K562 (cell line): ENCODE data around the gene AGFG1. TPM values are rescaled to one million over a fixed set of nuclear protein-coding genes. Genes with fewer than 3 reads are reported as not detected.

Experiments used
- ATAC-seq: fragments of 200-7000 bp; cut with Tn5 transposase; 3 replicates; pipeline ENCODE4 v1.9.1; 2020; ENCODE audit warnings: moderate library complexity
- BruUV-seq: library from RNA; stranded (reverse); fragments of 400-500 nt; replicated peaks from 2 replicates; lab custom pipeline; 2021; lab: Mats Ljungman, UMichigan
- CTCF ChIA-PET: fragments of 300-600 bp; formaldehyde crosslinking; extraction: SDS; loops from one replicate; lab custom pipeline; 2021; ENCODE audit warnings: low intra/inter-chr PET ratio; lab: Yijun Ruan, JAX
- POLR2A ChIA-PET: fragments of 300-600, 350-650 bp; sonication (Branson Sonifier 250); formaldehyde crosslinking; extraction: SDS; loops from one replicate; lab custom pipeline; 2021; ENCODE audit warnings: antibody characterized with exemption, inconsistent platforms; lab: Yijun Ruan, JAX
- DNase-seq, 4 experiments: peaks; one replicate each; pipeline versions ENCODE4 v3.0.0 to v3.0.0-alpha.2; 2011 to 2018; ENCODE audit warnings: low spot score in 3 of 4, mixed read lengths in 3 of 4; ENCODE audit errors: extremely low read depth in 1 of 4
- FAIRE-seq: peaks from 2 replicates; lab custom pipeline; 2011; peaks lifted over from hg19 to GRCh38; lab: Jason Lieb, UNC
- H2AFZ ChIP-seq: 2 replicates; pipeline ENCODE4 v1.6.0; 2011; ENCODE audit warnings: low read depth, low read length, control low read depth, inconsistent platforms
- H3K27ac ChIP-seq: fragments of 200-600 bp; 3 replicates; pipeline ENCODE4 v1.8.0; 2011; ENCODE audit warnings: low read depth, mild to moderate bottlenecking, control low read depth, inconsistent platforms, low read length, moderate library complexity, mixed read lengths; ENCODE audit errors: extremely low read depth
- H3K27me3 ChIP-seq, 2 experiments: fragments of 300-600 bp in 1 of 2; 2 replicates in 1 of 2; 3 replicates in 1 of 2; pipeline versions ENCODE4 v1.6.0 to v1.8.0; 2011; ENCODE audit warnings: inconsistent platforms in 2 of 2, low read length in 2 of 2, mild to moderate bottlenecking in 1 of 2, mixed read lengths in 1 of 2, moderate library complexity in 1 of 2; ENCODE audit not compliant: control insufficient read depth in 2 of 2, insufficient read depth in 2 of 2
- H3K36me3 ChIP-seq: fragments of 300-600 bp; 3 replicates; pipeline ENCODE4 v1.8.0; 2011; ENCODE audit warnings: mild to moderate bottlenecking, low read length, inconsistent platforms; ENCODE audit not compliant: control insufficient read depth, insufficient read depth
- H3K4me1 ChIP-seq, 2 experiments: fragments of 200-600 bp in 1 of 2; replicated peaks in 1 of 2; 2 replicates in 1 of 2; 3 replicates in 1 of 2; pipeline versions ENCODE4 v1.5.1 to v1.8.0; 2011; ENCODE audit warnings: inconsistent platforms in 2 of 2, low read length in 2 of 2, mild to moderate bottlenecking in 1 of 2, mixed read lengths in 1 of 2, moderate library complexity in 1 of 2; ENCODE audit not compliant: control insufficient read depth in 2 of 2, insufficient read depth in 2 of 2
- H3K4me2 ChIP-seq: 2 replicates; pipeline ENCODE4 v1.6.1; 2011; ENCODE audit warnings: low read length, control low read depth, inconsistent platforms, mixed read lengths; ENCODE audit not compliant: insufficient read depth
- H3K4me3 ChIP-seq: fragments of 200-600 bp; sonication (generic), shearing (Covaris generic); 2 replicates; pipeline ENCODE4 v1.5.1; 2016; ENCODE audit warnings: control low read depth, inconsistent platforms
- H3K79me2 ChIP-seq: fragments of 200-600 bp; 3 replicates; pipeline ENCODE4 v1.8.0; 2011; ENCODE audit warnings: low read length, inconsistent platforms; ENCODE audit not compliant: control insufficient read depth, insufficient read depth
- H3K9ac ChIP-seq, 2 experiments: 2 replicates each; pipeline versions ENCODE4 v1.6.0 to v1.6.1; 2011; ENCODE audit warnings: low read depth in 2 of 2, low read length in 2 of 2, control low read depth in 1 of 2, inconsistent platforms in 1 of 2, mild to moderate bottlenecking in 1 of 2, mixed read lengths in 1 of 2; ENCODE audit not compliant: insufficient read depth in 1 of 2
- H3K9me1 ChIP-seq: one replicate; pipeline ENCODE4 v1.6.0; 2011; ENCODE audit warnings: inconsistent platforms, mild to moderate bottlenecking, low read length, moderate library complexity; ENCODE audit not compliant: control insufficient read depth, insufficient read depth
- H3K9me3 ChIP-seq: replicated peaks from 2 replicates; pipeline ENCODE4 v1.5.1; 2011; ENCODE audit warnings: low read depth, low read length, inconsistent platforms; ENCODE audit not compliant: control insufficient read depth, insufficient read depth
- H4K20me1 ChIP-seq: replicated peaks from 2 replicates; pipeline ENCODE4 v1.6.1; 2011; ENCODE audit warnings: low read length, inconsistent platforms, mixed read lengths; ENCODE audit not compliant: control insufficient read depth, insufficient read depth
- CTCF ChIP-seq, 3 experiments: IDR thresholded peaks in 2 of 3; conservative IDR thresholded peaks in 1 of 3; 2 replicates each; pipeline ENCODE4 v1.5.1; 2011 to 2012; ENCODE audit warnings: low read length in 3 of 3, mild to moderate bottlenecking in 3 of 3, control low read depth in 2 of 3, improper control_type of control experiment in 1 of 3, inconsistent platforms in 1 of 3, low read depth in 1 of 3, mixed read lengths in 1 of 3, moderate library complexity in 1 of 3; ENCODE audit not compliant: insufficient read depth in 2 of 3
- FOXK2 ChIP-seq, 2 experiments: fragments of 450-650 bp; IDR thresholded peaks in 1 of 2; conservative IDR thresholded peaks in 1 of 2; 2 replicates each; pipeline ENCODE4 v1.6.1; 2016; ENCODE audit warnings: low read depth in 2 of 2, mild to moderate bottlenecking in 1 of 2
- PHF21A ChIP-seq: fragments of 450-650 bp; IDR thresholded peaks from 2 replicates; pipeline ENCODE4 v1.6.1; 2017; ENCODE audit warnings: low read depth, borderline replicate concordance
- SAP30 ChIP-seq: fragments of 200-600 bp; sonication (generic); IDR thresholded peaks from 2 replicates; pipeline ENCODE4 v1.6.1; 2012; ENCODE audit warnings: borderline replicate concordance, low read depth, mild to moderate bottlenecking, moderate library complexity, low read length, control low read depth, inconsistent platforms; ENCODE audit not compliant: insufficient read depth, poor library complexity, severe bottlenecking
- XRCC3 ChIP-seq: fragments of 450-650 bp; IDR thresholded peaks from 2 replicates; pipeline ENCODE4 v1.6.1; 2017; ENCODE audit warnings: mild to moderate bottlenecking, moderate library complexity
- ZBTB33 ChIP-seq: sonication (generic); formaldehyde crosslinking; IDR thresholded peaks from 2 replicates; pipeline ENCODE4 v1.8.1; 2023; ENCODE audit warnings: mild to moderate bottlenecking, missing genetic modification reagents
- ZNF263 ChIP-seq: sonication (generic); formaldehyde crosslinking; IDR thresholded peaks from 2 replicates; pipeline ENCODE4 v1.8.0; 2022; ENCODE audit warnings: mild to moderate bottlenecking, missing genetic modification reagents, borderline replicate concordance
- WGBS: fragments of 100-300 bp; shearing (Covaris generic); methylation state at CpG from one replicate; pipeline ENCODE4 v1.1.6; 2016; ENCODE audit warnings: low coverage, mixed read lengths; ENCODE audit not compliant: insufficient coverage; ENCODE audit errors: missing lambda C conversion rate; 5-methylcytosine and 5-hydroxymethylcytosine counted together
- in situ Hi-C: fragments of 300-500 bp; cut with MboI; formaldehyde crosslinking; loops from 4 replicates; pipeline ENCODE4 v1.15.0; 2018; ENCODE audit warnings: inconsistent platforms, mixed read lengths
- intact Hi-C: fragments of 100-400 bp; cut with micrococcal nuclease; formaldehyde crosslinking; loops from 2 replicates; pipeline ENCODE4 v1.14.2; 2022
- polyA plus RNA-seq, 8 experiments: library from polyadenylated mRNA; depleted of rRNA in 4 of 8; stranded (reverse) in 5 of 8; unstranded in 3 of 8; fragments of >200 nt; fragmentation: Nextera tagmentation in 2 of 8; fragmentation: Illumina TruSeq in 1 of 8; extraction: Ambion mirVana in 2 of 8; extraction: Trizol in 1 of 8; gene quantifications; 2 replicates each; pipeline versions ENCODE4 v1.2.1 to v1.2.3, GENCODE V29; 2011 to 2014; ENCODE audit warnings: inconsistent platforms in 1 of 8, missing spikeins in 1 of 8
- total RNA-seq, 7 experiments: library from RNA; depleted of rRNA in 6 of 7; stranded (reverse); fragments of >200 nt in 6 of 7; fragmentation: Illumina TruSeq in 2 of 7; extraction: Trizol in 2 of 7; gene quantifications; 2 replicates each; pipeline versions ENCODE4 v1.2.1 to v1.2.3, GENCODE V29; 2011 to 2021; ENCODE audit warnings: low replicate concordance in 1 of 7

The AGFG1 gene
- total and polyA plus RNA-seq, 9 of the 15 experiments (the other 6 are each of a cell fraction or from before 2014, with no cell fraction given) = 11.2 to 97.5 (median 36.0) TPM

- TF ChIP-seq CTCF (IDR thresholded peaks at IDR 0.05 in 2 of 3, conservative IDR thresholded peaks at IDR 0.05 in 1 of 3; ENCODE audit: insufficient read depth in 2 of 3, low read depth in 1 of 3, low read length in 3 of 3) (peak; percentile 18 to 25 (median 20); a peak in 3 of 6 replicates), ZBTB33 (CRISPR knock-in tag) (peak; percentile 45; the same call in 1 of the 2 replicates), FOXK2 (conservative IDR thresholded peaks at IDR 0.05 in 1 of 2, IDR thresholded peaks at IDR 0.05 in 1 of 2; ENCODE audit: low read depth in 2 of 2) (no peak), ZNF263 (CRISPR knock-in tag) (no peak), SAP30 (no peak)
- TF ChIP-seq, all 486 proteins: peak for 2
Observed at GRCh38 chr2:227545990-227546389, 74.0 kb downstream of the AGFG1 start (continued).

GRCh38 chr2:227551836-227552235, 79.9 kb downstream of the AGFG1 start:
- WGBS = 100% methylated on average over 3 of the region's 3 CpGs
- H3K36me3 ChIP-seq = peaks cover 44% of the 10 kb centered on the region; the same call in 2 of the 3 replicates
- no peak overlapping the region for H3K4me2 ChIP-seq
- H3K9ac ChIP-seq = no peak overlapping the region
- no peaks in the 10 kb centered on the region for H3K27me3 ChIP-seq
- intact Hi-C loops = no loop called here
- H3K9me3 ChIP-seq = no peaks in the 10 kb centered on the region
- POLR2A ChIA-PET = no interaction called here
- CTCF ChIA-PET = no interaction called here
- no peak for ATAC-seq
- H4K20me1 ChIP-seq = no peaks in the 10 kb centered on the region
- no peak for FAIRE-seq
- H3K4me3 ChIP-seq = no peak overlapping the region
- no peaks in the 10 kb centered on the region for H3K79me2 ChIP-seq
- H3K4me1 ChIP-seq = no peaks in the 10 kb centered on the region
- in situ Hi-C loops = no loop called here
- H2AFZ ChIP-seq = no peak overlapping the region
- TF ChIP-seq PHF21A (no peak), XRCC3 (no peak)
- no peaks in the 10 kb centered on the region for H3K9me1 ChIP-seq
- DNase-seq = no peak
- H3K27ac ChIP-seq = no peak overlapping the region
- BruUV-seq = no TSS peak
